ENCODE data around the gene GYS2.
"Not testable (repeated sequence)": the region's sequence is repeated elsewhere in the genome, so short reads cannot be mapped to it uniquely, and the experiment has no call there.

Gene GYS2

DNA sequence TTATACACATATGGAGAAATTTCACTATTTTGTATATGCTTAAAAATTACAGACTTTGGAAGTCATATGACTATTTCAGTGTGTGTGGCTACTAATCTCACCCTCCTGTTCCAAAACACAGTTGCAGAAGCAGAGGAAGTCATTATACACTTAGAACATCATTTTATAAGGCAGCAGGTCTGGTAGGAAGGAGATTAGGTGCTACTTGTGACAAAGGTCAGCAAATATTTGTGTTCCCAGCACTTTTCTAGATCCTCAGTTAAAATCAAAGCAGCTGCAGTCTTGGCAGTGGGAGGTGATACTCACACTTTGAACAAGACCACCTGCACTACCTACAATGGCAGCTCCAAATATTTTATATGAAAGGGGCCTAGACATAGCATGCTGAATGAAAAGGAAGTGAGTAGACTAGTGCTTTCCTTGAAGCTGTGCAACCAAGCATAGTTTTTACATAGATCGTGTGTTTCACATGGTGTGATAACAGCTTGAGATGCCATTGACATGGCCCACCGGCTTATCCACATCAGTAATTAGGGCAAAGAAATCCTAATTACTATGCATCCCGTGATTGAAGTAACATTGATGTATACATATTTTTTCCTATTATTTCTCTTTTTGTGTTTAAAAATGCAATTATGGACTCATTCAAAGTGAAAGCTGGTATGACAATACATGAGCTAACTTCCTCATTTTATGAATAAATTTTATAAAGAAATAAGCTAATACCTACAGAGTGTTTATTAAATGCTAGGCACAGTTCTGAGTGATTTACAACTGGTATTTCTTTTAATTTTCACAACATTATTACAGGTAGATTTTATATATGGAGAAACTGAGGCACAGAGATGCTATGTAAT is 5.3 kb downstream of the GYS2 start:
- DNase-seq = no peak

DNA sequence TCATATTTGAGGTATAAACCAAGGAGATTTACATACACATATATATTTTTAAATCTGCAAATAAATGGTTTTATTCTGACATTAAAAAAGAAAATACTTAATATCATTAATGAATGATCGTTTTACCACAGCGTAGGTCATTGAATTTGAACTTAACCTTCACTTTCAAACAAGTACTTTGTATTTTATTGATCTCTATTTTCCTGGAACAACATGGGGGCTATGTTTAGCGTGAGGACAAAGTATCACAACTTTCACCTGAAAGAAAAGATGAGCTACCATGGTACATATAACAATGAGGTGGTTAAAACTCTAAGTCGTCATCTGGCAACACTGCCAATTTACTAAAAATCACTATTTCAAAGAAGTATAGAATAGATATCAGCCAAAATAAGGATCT is 6.0 kb downstream of the GYS2 start:
- no peak for DNase-seq

DNA sequence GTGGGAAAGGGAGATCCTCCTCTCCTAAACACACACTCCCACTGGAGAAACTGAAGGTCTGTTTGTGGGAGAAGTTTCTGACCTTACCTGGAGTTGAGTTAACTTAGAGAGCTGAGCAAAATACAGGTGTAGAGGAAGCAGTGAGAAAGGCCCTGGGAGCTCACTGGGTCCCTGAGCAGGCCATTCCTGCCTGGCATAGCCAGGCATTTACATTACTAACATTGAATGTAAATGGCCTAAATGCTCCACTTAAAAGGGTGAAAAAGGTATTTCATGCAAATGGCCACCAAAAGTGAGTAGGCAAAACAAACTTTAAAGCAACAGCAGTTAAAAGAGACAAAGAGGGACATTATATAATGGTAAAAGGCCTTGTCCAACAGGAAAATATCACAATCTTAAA is 9.3 kb downstream of the GYS2 start:
- not testable (repeated sequence) for DNase-seq

GRCh38 chr12:21585485-21585884 is 19.2 kb downstream of the GYS2 start:
- DNase-seq = no peak

GRCh38 chr12:21584403-21585182 is 20.1 kb downstream of the GYS2 start:
- not testable (repeated sequence) for DNase-seq

- DNase-seq = no peak
Observed at GRCh38 chr12:21583587-21583986, 21.1 kb downstream of the GYS2 start.

GRCh38 chr12:21580748-21581516 is 23.7 kb downstream of the GYS2 start:
- no peak for DNase-seq

DNA sequence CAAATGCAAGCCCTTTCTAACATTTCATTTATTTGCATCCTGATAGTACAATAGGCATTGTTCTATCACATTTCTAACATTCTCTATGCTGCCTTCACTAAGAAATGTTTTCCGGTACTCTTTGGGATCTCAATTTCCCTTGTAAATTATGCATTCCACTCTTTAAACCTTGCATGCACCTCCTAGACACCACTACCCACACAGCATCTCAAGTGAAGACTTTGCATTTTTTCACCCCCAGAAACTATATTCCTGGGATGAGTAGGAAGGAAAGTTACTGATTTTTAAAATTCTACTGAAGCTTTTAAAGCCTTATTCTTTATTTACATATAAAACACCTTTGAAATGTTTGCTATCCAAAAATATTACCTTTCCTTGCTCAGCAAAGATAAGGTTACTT is 27.1 kb downstream of the GYS2 start:
- DNase-seq = no peak

DNA sequence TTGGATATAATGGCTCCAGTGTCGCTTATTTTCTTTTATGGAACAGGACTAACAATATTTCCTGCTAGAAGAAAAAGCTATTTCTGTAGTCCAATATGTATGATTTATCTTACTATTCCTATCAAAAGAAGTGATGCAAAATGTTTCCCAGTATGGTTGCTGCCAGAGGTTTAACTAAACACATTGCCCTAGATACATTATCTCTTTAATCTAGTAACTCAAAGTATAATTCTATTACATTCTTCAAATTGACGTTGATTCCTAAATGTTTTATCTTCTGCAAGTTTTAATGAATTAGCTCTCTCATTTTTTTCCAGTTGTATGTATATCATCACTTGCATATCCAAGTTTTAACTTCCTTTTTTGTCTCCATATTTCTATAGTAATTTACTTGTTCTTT is 28.2 kb downstream of the GYS2 start:
- no peak for DNase-seq

- no peak for DNase-seq
Observed at GRCh38 chr12:21573733-21574358, 30.8 kb downstream of the GYS2 start.

DNA sequence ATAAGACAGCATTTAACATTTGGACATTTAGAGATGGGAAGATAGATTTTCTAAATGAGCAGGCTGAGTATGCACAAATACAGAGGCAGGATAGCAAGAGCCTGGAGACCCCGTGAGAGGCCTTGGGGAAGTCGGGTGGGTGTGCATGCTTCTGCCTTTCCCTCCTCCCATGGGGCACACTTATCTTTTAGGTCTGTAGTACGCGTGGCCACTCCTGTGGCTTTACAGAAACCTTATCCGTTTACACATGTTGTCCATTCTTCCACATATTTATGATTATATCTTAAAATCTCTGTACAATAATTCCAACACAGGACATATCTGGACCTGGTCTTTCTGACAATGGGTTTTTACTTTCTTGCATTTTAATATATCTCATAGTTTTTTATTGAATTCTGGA is 33.6 kb downstream of the GYS2 start:
- DNase-seq = no peak

GRCh38 chr12:21568115-21568514 is 36.5 kb downstream of the GYS2 start:
- DNase-seq = no peak

DNA sequence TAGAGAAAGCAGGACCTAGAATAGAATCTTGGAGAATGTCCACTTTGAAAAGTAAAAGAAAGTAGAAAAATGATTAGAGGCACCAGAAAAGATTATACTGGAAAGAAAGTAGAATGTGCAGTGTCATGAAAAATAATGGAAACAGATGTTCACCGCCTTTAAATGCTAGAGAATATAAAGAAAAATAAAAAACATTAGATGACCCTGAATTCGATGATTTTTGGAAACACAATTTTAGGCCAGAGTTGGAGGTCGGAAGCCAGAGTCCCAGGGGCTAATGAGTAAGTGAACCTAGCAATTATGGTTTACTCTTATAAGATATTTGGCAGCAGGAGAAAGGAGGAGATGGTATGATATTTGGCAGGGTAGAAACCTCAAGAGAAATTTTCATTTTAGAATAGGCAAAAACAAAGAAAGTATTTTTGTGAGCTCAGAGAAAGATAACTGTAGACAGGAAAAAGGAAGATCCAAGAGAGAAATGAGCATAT is 37.7 kb downstream of the GYS2 start:
- no peak for DNase-seq

- DNase-seq = no peak
Observed at GRCh38 chr12:21566223-21566906, 38.3 kb downstream of the GYS2 start.

GRCh38 chr12:21562859-21563258 is 41.8 kb downstream of the GYS2 start:
- DNase-seq = no peak

DNA sequence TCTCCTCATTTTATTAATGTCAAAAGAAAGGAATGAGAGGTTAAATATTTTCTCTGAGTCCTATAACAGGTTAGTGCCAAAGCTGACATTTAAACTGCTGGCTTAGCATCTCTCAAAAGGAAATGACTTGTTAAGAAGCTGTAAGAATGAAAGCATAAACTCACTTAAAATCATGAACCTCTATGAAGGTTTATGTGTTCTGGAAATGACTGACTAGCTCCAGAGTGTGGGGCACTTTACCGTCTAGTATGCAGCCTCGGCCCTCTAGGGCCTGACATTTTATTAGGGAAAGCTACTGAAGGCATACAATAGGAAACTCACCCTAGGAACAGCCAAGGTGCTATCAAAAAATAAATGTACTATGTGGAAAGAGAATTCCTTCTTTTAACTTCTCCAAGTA is 43.5 kb downstream of the GYS2 start:
- DNase-seq = no peak

DNA sequence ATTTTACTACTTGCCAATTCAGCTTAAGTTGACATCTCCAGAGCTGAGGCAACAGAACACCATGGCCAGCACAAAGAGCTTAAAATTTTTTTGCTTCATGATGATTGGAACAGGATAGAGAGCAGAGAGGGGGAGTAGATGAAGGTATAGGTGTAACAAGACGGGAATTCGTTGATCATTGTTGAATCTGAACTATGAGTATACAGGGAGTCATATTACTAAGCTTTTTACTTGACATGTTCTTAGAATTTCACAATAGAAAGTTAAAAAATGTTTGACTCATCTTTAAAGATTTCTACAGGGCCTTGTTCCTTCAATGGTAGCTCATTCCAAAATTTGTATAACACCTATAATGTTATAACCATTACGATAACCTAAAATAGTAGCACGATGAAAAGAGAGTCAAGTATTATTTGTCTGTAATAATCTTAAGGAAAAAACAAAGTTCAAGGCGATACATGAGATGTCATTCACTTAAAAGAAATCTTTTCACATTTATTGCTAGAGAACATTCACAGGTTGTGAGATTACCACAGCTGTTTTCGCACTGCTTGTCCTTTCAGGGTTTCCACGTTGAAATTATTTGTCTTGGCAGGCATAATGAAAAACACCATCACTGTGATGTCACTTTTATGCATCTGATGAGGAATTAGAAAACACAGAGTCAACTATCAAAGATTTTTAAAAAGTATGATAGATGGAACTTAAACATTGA is 44.6 kb downstream of the GYS2 start:
- no peak for DNase-seq

- no peak for DNase-seq
Observed at GRCh38 chr12:21558100-21558679, 46.5 kb downstream of the GYS2 start.

DNA sequence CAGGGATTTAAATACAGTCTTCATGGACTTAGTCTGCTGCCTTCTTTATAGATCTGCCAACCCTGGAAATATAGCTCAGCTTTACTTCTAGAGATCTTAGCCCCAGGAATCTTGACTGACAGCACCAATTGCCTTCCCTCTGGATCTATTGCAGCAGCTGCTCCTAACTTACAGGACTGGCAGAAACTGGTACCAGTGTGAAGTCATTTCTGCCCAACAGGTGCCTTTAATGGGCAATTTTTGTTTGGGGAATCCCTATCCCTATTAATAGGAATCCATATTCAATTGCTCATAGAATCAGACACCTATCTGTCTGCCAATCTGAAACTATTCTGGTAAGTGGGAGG is 51.3 kb downstream of the GYS2 start:
- no peak for DNase-seq

DNA sequence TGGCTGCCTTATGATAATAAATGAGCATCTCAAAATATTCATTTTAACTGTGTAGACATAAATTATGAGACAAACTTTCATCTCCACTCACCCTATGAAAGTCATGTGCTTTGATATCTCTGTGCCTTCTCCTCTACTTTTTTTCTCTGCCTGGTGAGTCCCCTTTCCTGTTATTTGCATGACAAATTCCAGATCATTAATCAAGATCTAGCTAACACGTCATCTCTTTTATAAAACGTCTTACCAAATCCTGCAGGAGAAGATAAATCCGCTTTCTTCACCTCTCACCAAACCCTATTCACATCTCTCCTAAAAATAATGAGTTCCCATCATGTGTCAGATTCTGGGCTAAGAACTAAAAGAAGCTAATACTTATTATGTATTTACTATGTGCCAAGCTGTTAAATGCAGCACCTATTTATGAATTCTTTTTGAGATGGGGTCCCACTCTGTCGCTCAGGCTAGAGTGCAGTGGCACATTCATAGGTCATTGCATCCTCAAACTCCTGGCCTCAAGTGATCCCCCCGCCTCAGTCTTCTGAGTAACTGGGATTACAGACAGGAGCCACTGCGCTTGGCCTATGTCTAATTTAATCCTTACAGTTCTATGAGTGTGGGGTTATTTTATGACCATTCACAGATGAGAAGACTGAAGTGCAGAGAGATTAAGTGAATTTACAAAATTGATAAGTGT is 51.9 kb downstream of the GYS2 start:
- no peak for DNase-seq

Data from activated CD8-positive, alpha-beta memory T cell treated with anti-CD3 and anti-CD28 coated beads, Interleukin-2, amount 50 U/mL, for 48 hours (primary cell).